GM21723 (cell line): ENCODE data around the gene SLC49A3.
"Not testable (repeated sequence)": the region's sequence is repeated elsewhere in the genome, so short reads cannot be mapped to it uniquely, and the experiment has no call there.

Experiments
- ATAC-seq: cut with Tn5 transposase; IDR thresholded peaks from one replicate; pipeline ENCODE4 v1.9.1; 2021; ENCODE audit warnings: mild to moderate bottlenecking, moderate library complexity; ENCODE audit not compliant: unreplicated experiment

SLC49A3 gene

DNA sequence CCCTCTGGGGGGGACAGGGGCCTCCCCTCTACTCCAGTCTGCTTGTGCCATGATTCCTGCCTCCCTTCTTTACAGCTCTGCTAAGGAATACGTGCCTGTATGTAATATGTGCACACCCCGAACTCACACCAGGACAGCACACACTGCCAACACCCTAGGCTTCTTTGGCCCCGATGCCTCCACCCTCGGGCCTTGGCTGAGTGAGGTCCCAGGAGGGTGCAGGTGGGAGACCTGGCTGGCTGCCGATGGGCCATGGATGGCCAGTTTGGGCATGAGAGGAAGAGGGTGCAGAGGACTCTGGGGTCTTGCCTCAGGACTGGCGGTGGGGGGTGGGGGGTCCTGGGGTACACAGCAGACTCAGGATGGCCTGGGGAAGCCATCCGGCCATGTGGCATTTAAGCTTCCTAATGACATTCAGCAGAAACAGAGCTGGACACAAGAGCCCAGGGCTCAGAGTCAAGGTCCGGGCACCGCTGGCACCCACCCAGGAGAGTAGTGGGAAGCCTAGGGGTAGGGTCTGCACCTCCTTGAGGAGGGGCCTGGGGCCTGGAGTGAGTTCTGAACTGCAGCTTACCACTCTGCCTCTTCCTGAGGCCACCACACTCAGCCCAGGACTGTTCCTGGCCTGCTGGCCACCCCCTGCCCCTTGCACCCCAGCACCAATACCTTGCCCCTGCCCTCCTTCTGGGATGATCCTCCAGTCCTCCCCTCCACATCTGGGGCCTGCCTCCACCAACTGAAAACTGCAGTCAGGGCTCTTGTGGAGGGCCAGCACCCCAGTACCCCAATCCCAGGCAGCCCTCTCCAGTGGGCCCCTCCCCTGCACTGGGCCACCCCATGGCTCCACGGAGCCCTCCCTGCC is 14.6 kb upstream of the SLC49A3 start:
- ATAC-seq: no peak

DNA sequence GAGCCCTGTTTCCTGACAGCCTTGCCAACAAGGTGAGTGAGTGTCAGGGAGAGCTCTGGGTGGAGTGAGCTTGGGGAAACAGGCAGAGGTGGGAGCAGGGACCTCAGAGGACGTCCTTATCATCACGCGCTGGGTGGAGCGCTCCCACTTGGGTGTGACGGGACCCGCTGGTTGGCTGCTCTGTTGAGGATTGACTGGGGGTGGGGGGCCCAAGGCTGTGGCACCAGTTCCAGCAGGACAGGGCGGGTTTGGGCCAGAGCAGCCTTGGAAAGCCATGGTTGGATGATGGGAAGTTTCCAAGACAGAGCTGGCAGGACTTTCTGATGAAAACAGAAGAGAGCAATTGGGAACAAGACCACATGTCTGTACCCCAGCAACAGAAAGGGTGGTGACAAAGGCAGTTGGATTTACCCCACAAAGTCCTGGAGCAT is 13.7 kb upstream of the SLC49A3 start:
- no peak for ATAC-seq

DNA sequence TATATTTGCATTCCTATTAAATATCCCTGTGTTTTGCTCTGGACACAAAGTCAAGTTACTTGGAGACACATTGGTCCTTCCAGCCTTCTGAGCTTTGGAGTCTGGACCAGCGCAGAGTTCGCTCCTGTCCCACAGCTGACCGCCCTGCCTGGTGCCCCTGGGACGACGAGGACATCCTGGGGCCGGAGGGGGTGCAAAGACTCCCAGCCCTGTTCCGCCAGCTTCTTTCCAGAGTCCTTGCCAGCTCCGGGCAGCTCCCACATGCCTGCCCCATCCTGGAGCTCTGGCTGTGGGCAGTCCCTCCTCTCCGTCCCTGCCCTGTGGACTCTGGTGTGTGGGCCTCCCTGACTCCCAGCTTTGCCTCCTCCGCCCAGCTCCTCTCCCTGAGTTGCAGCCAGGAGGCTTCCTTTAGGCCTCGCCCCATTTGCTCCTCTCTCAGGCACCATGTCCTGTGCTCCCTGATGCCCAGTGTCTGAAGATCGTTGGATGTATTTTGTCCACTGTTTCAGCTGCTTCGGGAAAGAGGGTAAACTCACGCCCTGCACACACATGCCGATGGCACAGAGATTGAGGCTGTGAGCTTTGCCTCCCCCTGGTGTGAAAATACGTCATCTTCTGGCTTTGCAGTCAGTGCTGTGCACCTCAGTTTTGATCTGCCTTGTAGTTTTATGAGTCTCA is 11.8 kb upstream of the SLC49A3 start:
- ATAC-seq: no peak

DNA sequence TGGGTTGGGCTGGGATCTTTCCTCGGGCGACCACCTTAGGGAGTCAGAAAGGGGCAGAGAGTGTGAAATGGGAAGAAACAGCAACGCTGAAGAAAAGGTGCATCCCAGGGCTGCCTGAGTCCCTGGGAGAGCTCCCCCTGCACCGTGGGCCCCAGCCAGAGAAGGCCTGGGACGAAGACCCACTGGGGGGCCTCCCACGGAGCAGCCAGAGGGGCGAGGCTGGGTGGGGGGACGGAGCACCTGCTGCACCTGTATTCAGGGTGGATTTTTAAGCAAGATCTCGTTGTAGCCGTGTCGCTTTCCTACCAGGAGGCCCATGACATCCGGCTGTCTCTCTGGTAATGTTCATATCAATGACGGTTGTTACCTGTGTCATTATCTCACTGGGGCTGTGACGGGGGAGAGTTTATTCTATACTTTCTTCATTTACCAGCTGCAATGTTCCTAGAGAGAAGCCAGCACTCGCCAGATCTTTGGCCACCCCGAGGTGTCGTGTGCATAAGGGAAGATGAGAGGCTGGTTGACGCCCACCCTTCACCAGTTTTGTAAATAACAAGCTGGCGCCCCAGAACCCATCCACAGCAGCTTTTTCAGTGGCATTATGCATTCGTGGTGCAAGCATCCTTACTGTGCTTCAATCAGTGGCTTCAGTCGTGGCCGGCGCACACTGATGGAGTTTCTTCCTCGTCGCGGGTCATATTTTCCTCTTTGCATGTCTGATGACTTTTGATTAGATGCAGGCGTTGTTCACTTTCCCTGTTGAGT is 11.0 kb upstream of the SLC49A3 start:
- no peak for ATAC-seq

DNA sequence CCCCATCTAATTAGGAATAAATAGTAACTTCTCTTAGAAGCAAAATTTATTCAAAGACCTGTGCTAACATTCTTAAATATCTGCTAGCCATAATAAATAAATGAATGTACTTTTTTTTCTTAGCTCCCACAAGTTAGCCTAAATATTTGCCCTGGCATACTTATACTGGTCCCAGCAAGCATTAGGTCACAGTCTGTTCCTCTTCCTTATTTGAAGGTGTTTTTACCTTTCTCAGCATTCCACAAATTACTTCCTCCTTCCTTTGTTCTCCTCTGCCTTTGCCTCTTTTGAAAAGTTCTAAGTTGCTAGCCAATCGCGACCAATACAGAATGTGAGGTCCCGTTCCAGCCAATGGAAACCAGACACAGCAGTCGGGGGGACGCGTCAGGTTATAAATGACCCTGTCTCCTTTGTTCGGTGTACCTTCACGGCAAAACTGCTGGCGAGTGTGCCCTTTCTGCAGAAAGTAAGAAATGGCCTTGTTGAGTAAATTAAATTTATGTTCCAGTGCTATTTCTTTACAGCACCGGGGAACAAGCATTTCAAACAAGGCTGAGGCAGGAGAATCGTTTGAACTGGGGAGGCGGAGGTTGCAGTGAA is 5.5 kb upstream of the SLC49A3 start:
- not testable (repeated sequence) for ATAC-seq

DNA sequence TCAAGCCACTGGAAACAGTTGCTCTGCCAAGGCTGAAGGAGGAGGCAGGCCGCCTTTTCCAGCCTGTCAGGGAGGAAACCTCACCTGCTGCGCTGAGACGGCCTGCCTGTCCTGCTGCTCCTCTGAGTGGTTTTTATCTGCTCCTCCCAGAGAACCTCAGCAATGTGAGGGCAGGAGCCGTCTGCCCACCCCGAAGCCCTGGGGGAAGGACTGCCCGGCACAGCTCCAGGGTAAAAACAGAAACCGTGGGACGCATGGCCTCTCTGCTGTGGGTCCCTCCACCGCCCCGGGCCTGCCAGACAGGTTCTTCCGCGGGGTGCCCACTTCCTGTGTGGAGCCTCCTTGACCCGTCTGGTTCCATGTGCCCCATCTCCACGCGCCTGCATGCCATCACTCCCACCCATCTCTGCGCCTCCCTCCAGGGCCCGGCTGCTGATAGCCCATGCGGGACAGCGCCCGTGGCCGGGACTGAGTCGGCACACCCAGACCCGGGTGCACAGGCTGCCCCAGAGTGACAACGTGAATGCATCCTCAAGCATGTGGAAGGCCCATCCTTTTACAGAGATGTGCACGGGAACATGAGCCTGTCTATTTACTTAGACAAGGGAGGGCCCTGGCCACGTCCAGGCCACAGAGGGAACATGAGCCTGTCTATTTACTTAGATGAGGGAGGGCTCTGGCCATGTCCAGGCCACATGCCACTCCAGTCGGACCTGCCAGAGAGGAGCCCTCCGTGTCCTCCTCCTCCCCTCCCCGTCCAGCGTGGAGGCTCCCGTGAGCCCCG is 4.0 kb upstream of the SLC49A3 start:
- no peak for ATAC-seq

DNA sequence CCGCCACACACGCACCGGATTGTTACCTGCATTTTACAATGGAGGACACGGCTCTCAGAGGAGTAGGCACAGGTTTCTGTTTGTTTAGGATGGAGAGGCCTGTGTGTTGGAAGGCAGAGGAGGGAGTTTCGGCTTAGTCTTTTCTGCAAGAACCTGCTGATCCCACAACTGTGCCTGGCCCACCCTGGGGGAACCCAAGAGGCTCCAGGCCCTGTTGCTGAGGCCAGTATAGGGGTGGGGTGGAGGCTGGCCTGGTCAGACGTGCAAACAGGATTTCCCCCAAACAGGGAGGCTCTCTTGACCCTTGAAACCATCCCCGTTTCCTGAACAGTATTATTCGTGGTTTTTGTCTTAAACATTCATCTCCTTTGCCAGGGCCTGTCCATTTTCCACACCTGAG is 772 bp upstream of the SLC49A3 start:
- ATAC-seq: no peak

DNA sequence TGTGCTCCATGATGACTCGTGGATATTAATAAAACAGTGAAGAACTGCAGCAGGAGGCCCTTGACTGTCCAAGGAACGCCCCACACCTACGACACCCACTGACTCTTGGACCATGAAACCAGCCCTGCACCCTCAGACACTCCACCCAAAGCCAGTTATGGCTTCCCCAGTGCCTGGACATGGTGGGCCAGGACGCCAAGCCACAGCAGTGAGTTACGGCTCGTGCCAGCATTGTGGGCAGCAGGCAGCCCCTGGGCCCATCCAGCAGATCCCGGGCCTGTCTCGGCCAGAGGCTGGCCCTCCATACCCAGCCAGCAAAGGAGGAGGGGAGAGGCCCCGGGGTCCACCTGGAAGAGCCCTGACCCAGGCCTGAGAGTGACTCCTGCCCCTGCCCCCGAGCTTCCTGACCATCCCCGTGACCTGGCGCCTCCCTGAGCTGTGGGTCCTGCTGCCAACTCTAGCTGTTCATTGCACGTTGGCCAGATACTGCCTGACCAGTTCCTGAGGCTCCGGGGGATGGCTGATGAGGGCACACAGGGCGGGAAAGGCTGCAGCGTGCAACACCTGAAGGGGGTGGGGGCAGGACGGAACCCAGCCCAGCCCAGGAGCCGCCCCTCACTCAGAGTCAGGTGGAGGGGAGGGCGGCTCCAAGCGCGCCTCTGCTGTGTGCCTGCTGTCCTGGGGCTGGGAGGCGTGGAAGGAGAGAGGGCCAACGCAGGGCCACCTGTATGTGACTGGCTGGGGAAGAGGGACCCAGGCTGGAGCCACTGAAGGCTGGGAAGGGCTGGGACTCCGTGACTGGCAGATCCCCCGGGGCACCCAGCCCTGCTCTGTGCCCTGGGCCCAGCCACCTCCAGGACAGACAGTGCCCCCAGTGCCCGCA is 739 bp downstream of the SLC49A3 start:
- no peak for ATAC-seq

DNA sequence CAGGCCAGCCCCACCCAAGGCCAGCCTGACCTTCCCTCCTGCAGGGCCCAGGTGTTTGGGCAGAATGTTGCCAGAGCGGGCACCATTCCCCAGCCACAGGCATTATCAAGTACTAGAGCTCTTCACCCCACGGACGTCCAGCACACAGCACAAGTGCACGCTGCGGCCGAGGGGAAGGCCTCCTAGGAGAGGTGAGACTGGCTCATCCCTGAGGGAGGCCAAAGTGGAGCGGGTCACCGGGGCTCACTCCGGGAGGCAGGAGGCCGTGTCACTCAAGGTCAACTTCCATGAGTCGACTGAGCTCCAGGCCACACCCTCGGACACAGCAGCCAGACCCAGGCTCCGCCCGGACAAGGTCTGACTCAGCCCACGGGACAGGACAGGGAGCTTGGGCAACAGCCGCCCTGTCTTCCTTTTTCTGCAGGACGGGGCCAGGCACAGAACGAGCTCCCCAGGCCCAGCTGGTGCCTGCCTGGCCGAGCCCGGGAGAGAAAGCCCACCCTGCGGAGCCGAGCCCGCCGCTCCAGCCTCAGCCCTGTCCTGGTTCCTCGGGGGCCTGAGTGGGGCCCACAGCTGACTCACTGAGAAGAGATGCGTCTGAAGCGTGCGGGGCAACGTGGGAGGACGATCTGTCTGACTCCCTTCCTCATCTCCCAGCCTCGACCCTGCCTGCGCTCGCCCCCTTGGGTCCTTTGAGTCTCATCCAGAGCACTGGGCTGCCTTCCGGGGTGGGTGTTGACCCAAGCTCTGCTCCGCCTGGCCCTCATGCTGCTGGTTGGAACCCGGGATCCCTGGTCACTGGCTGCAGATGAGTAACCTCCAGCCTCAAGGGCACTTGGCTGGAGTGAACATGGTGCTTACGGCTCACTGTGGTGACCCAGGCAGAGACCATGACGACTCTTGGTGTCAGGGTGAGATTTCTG is 1.6 kb downstream of the SLC49A3 start:
- no peak for ATAC-seq

DNA sequence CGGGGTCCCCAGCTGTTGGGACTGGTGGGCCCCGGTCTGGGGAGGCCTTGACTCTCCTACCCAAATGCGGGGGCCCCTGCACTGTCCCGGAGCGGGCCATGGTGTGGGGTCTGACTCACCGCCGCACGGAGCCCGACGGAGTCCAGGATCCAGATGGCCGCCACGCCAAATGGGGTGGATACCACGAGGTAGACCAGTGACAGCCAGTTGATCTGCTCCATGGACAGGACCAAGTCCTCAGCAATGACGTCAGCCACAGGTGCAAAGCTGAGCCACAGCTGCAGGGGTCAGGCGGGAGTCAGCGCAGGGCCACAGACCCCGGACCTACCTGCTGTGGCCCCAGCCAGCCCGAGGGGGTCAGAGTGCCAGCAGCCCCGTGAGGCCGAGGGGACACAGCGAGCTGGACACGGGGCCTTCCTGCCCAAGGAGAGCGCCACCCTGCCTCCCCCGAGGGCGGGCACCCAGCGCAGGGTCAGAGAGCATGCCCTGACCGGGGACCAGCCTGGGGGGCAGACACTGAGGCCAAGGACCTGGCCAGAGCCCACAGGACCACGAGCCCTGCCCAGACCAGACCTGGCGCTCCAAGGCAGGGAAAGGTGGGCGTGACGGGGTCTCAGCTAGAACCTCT is 2.4 kb downstream of the SLC49A3 start:
- no peak for ATAC-seq

DNA sequence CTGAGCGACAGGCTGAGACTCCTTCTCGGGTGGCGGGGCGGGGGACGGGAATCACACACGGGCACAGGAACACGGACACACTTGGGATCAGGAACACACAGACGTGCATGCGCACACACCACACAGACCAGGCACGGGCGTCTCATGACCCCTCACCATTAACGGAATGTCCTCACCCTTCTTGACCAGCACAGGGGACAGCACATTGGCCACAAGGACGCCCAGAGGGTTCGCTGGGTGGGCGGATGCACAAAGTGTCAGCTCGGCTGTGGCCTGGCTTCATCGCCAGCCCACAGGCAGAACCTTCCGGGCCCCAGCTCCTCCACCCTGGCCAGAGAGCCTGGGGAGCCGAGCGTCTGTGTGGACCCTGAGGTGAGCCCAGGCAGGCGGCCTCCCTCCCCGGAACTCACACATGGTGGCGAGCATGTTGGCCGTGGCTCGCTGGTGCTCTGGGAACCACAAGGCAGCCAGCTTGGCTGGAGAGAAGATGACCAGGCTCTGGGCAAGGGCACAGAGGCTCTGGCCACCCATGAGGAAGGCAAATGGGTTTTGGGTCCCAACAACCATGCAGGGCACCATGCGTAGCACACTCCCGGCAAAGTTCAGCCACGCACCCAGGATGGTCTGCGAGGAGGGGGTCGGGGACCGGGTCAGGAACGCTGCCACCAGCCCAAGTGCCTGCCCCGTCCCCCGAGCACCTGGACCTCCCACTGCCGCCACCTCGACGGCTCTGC is 3.1 kb downstream of the SLC49A3 start:
- no peak for ATAC-seq

DNA sequence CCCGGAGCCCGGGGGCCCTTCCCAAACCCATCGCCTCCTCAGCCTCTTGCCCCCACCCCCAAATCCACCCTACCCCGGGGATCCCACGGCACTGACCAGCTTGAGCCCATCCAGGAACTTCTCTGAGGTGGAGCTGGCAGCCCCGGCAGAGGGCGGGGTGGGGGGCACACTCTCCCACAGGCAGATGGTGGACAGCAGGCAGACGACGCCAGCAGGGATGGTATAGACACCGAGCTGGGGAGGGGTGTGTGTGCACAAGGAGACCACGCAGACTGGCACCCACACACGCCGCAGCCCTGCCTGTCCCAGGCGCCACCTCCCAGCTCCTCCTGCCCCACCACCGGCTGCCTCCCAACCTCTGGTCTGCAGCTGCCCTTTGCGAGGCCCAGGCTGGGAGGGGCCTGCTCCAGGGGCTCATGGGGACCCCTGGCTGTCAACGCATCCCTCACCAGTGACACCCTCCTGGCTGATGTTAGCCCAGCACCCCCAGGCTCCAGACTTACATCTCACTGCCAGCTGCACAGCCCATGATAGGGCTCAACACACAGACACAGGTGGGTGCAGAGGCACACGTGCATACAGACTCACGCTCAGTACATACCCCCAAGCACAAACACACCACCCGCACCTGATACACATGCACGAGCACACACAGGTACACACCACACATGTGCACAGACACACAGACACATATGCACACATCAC is 4.2 kb downstream of the SLC49A3 start:
- no peak for ATAC-seq

DNA sequence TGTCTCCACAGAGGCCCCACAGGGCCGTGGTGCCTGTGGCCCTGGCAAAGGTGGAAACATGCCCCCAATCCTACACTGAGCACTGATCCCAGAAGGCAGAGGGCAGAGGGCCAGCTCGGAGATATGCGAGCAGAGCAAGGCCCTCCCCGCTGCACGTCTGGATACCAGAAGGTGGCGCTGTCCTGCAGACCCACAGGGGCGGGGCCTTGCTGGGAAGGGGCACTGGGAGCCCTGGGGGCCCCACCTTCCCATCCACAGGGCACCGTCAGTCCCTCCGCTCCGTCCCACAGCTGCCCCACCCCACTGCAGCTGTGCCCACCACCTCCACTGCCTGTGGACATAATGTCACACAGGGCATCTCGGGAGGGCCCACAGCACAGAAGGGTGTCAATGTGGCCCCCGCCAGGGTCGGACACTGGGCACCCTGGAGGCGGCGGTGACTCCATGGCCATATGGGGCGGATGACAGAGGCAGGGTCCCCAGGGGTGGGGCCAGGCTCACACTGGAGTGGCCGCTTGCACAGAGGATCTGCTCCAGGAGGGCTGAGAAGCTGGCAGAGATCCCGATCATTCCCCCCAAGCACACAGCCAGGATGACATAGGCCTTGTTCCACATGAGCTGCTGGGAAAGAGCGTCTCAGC is 4.8 kb downstream of the SLC49A3 start:
- no peak for ATAC-seq

DNA sequence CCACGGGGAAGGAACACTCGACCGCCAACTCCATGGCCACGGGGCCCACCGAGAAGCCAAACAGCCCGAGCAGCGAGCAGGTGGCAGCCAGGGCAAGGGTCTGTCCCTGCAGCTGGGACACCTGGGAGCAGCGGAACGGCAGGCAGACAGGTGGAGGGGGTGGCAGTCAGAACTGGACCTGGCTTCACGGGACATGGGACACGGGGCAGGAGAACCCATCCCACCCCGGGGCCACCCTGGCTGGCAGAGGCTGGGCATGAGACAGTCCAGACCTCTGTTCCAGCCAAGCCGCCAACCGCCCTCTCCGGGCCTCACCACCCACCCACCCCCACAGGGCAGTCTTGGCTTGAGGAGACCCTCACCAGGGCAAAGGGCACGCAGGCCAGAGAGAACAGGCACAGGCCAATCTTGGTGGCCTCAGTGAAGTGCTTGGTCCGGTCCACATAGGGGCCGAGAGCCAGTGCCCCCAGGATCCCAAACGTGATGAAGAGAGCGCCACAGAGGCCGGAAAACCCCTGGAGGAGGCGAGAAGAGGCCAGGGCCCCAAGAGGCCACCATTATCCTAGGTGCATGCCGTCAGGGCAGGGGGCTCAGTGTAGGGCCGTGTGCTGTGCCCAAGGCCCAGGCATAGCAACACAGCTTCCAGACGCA is 5.6 kb downstream of the SLC49A3 start:
- no peak for ATAC-seq

DNA sequence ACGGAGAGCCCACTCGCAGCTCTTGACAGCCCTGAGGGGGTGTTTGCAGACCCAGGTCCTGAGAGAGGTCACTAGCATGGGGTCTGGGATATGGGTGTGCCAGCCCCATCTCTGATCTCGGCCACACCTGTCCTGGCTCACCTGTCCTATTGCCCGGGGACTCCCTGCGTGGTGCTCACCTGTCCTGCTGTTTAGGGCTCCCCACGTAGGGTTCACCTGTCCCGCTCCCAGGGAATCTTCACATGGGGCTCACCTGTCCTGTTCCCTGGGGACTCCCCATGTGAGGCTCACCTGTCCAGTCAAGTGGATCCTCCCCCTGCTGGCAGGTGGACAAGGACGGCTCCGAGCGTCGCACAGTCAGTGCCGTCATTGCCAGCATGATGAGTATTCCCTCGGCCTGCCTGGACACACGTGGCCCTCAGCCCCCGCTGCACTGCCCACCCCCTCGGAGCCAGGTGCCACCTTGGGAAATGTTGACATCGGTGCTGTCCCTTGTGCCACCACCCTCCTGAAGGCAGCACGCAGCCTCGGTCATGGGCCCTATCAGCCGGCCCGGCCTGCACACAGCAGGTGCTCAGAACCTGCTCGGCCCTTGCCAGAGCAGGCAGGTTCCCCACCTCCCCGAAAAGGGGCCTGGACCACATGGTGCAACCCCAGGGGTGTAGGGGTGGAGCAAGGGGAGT is 6.3 kb downstream of the SLC49A3 start:
- ATAC-seq: no peak
